HCT116 (cell line): ENCODE measurements around the gene CARD16. TPM values are rescaled to one million over a fixed set of nuclear protein-coding genes. Genes with fewer than 3 reads are reported as not detected.

Source experiments
- ATAC-seq: fragments of 200-7000 bp; cut with Tn5 transposase; 2 replicates; pipeline ENCODE4 v1.9.1; 2020; ENCODE audit warnings: mild to moderate bottlenecking, moderate library complexity
- BruUV-seq: library from RNA; stranded (reverse); fragments of 400-500 nt; replicated peaks from 2 replicates; lab custom pipeline; 2021; lab: Mats Ljungman, UMichigan
- CTCF ChIA-PET: fragments of 300-600 bp; sonication (Branson Sonifier 250); formaldehyde crosslinking; loops from one replicate; lab custom pipeline; 2021; ENCODE audit warnings: antibody characterized with exemption; lab: Charles Lee
- POLR2A ChIA-PET: fragments of 300-600, 350-600 bp; sonication (Branson Sonifier 250); formaldehyde crosslinking; loops from one replicate; lab custom pipeline; 2021; ENCODE audit warnings: antibody characterized with exemption; lab: Charles Lee
- RAD21 ChIA-PET, 2 experiments: fragments of 300-600 bp; sonication (Branson Sonifier 250); formaldehyde crosslinking; loops; one replicate each; lab custom pipeline; 2023; ENCODE audit warnings: low total read pairs in 2 of 2; ENCODE audit not compliant: uncharacterized antibody in 2 of 2, unreplicated experiment in 2 of 2, low non-redundant PET in 1 of 2; lab: Charles Lee
- DNase-seq: peaks from one replicate; pipeline ENCODE4 v3.0.0-alpha.2; 2010; ENCODE audit warnings: low read depth, low spot score
- H2AFZ ChIP-seq: fragments of 200-600 bp; shearing (Covaris generic), sonication (generic); 2 replicates; pipeline ENCODE4 v1.6.1; 2017; ENCODE audit warnings: low read depth, mixed run types, mixed read lengths, antibody characterized with exemption, low read length; ENCODE audit not compliant: poor library complexity, severe bottlenecking
- H3K27ac ChIP-seq: 2 replicates; pipeline ENCODE4 v1.5.1; 2012; ENCODE audit warnings: low read depth, low read length
- H3K27me3 ChIP-seq: fragments of 200-600 bp; sonication (generic); 2 replicates; pipeline ENCODE4 v1.6.1; 2016; ENCODE audit warnings: mixed run types, low read length, mixed read lengths; ENCODE audit not compliant: insufficient read depth
- H3K36me3 ChIP-seq, 2 experiments: fragments of 200-500 bp in 1 of 2; fragments of 200-600 bp in 1 of 2; sonication (Bioruptor generic) in 1 of 2; sonication (generic) in 1 of 2; 2 replicates each; pipeline versions ENCODE4 v1.5.1 to v1.6.1; 2014 to 2016; ENCODE audit warnings: low read length in 2 of 2, inconsistent platforms in 1 of 2, mixed read lengths in 1 of 2, mixed run types in 1 of 2; ENCODE audit not compliant: insufficient read depth in 2 of 2, control insufficient read depth in 1 of 2
- H3K4me1 ChIP-seq, 2 experiments: fragments of 200-600 bp in 1 of 2; sonication (generic) in 1 of 2; 2 replicates each; pipeline versions ENCODE4 v1.5.1 to v1.6.1; 2012 to 2017; ENCODE audit warnings: low read length in 2 of 2, inconsistent platforms in 1 of 2, mild to moderate bottlenecking in 1 of 2, mixed read lengths in 1 of 2, mixed run types in 1 of 2, moderate library complexity in 1 of 2; ENCODE audit not compliant: insufficient read depth in 2 of 2, control insufficient read depth in 1 of 2
- H3K4me2 ChIP-seq: fragments of 200-600 bp; sonication (generic); 2 replicates; pipeline ENCODE4 v1.6.1; 2017; ENCODE audit warnings: mixed run types, low read length, mixed read lengths
- H3K4me3 ChIP-seq, 2 experiments: fragments of 200-600 bp in 1 of 2; sonication (generic) in 1 of 2; replicated peaks in 1 of 2; 2 replicates each; pipeline ENCODE4 v1.5.1; 2011 to 2016; ENCODE audit warnings: low read length in 2 of 2, control low read depth in 1 of 2, low read depth in 1 of 2, mild to moderate bottlenecking in 1 of 2, mixed read lengths in 1 of 2, mixed run types in 1 of 2
- H3K79me2 ChIP-seq: fragments of 200-600 bp; sonication (generic); 2 replicates; pipeline ENCODE4 v1.6.1; 2017; ENCODE audit warnings: mild to moderate bottlenecking, mixed run types, low read length, moderate library complexity, mixed read lengths; ENCODE audit not compliant: insufficient read depth
- H3K9ac ChIP-seq: fragments of 200-600 bp; sonication (generic); 2 replicates; pipeline ENCODE4 v1.6.1; 2016; ENCODE audit warnings: low read length, mixed read lengths
- H3K9me2 ChIP-seq: fragments of 200-600 bp; sonication (generic), shearing (Covaris generic); 2 replicates; pipeline ENCODE4 v1.6.1; 2017; ENCODE audit warnings: mixed run types, mild to moderate bottlenecking, moderate library complexity; ENCODE audit not compliant: insufficient read depth
- H3K9me3 ChIP-seq, 2 experiments: fragments of 200-500 bp in 1 of 2; fragments of 200-600 bp in 1 of 2; sonication (Bioruptor generic) in 1 of 2; sonication (generic) in 1 of 2; 2 replicates each; pipeline ENCODE4 v1.6.1; 2014 to 2017; ENCODE audit warnings: low read length in 2 of 2, mixed read lengths in 2 of 2, inconsistent platforms in 1 of 2, low read depth in 1 of 2, mild to moderate bottlenecking in 1 of 2, mixed run types in 1 of 2, moderate library complexity in 1 of 2; ENCODE audit not compliant: control insufficient read depth in 1 of 2, insufficient read depth in 1 of 2
- H4K20me1 ChIP-seq: fragments of 200-600 bp; sonication (generic), shearing (Covaris generic); 2 replicates; pipeline ENCODE4 v1.6.1; 2017; ENCODE audit warnings: mixed run types, mild to moderate bottlenecking, moderate library complexity; ENCODE audit not compliant: insufficient read depth
- CBX3 ChIP-seq: IDR thresholded peaks from 2 replicates; pipeline ENCODE4 v1.6.1; 2012; ENCODE audit warnings: low read depth
- ELF1 ChIP-seq: IDR thresholded peaks from 2 replicates; pipeline ENCODE4 v1.6.1; 2012; ENCODE audit warnings: low read depth, borderline replicate concordance
- EZH2 ChIP-seq: fragments of 200-600 bp; sonication (generic); IDR thresholded peaks from 2 replicates; pipeline ENCODE4 v1.6.1; 2017; ENCODE audit warnings: antibody characterized with exemption, mixed run types
- JUND ChIP-seq: IDR thresholded peaks from 2 replicates; pipeline ENCODE4 v1.6.1; 2012
- POLR2A ChIP-seq: IDR thresholded peaks from 2 replicates; pipeline ENCODE4 v1.7.0; 2011; ENCODE audit warnings: borderline replicate concordance; ENCODE audit not compliant: insufficient read depth, insufficient read length; ENCODE audit errors: extremely low read depth
- RAD21 ChIP-seq: IDR thresholded peaks from 2 replicates; pipeline ENCODE4 v1.6.1; 2012; ENCODE audit warnings: low read depth, mild to moderate bottlenecking
- SP1 ChIP-seq: IDR thresholded peaks from 2 replicates; pipeline ENCODE4 v1.6.1; 2012; ENCODE audit warnings: low read depth
- SRF ChIP-seq: IDR thresholded peaks from 2 replicates; pipeline ENCODE4 v1.6.1; 2012; ENCODE audit warnings: low read depth
- TCF7L2 ChIP-seq: IDR thresholded peaks from 2 replicates; pipeline ENCODE4 v1.7.0; 2011; ENCODE audit warnings: borderline replicate concordance, inconsistent platforms; ENCODE audit not compliant: insufficient read depth, insufficient read length; ENCODE audit errors: extremely low read depth
- YY1 ChIP-seq: IDR thresholded peaks from 2 replicates; pipeline ENCODE4 v1.6.1; 2011; ENCODE audit warnings: low read length, low read depth, moderate library complexity, mild to moderate bottlenecking; ENCODE audit not compliant: insufficient replicate concordance; ENCODE audit errors: extremely low read depth
- ZFX ChIP-seq: fragments of 450-650 bp; IDR thresholded peaks from 2 replicates; pipeline ENCODE4 v1.6.1; 2017
- intact Hi-C: fragments of 100-400 bp; cut with micrococcal nuclease; formaldehyde crosslinking; loops from 2 replicates; pipeline ENCODE4 v1.10.0; 2022
- total RNA-seq: library from RNA; stranded (reverse); gene quantifications from one replicate; pipeline ENCODE4 v1.2.1, GENCODE V29; 2021; ENCODE audit not compliant: unreplicated experiment
- TF ChIP-seq, protein P1 (sequence below): IDR thresholded peaks from 2 replicates; pipeline ENCODE4 v1.6.1; 2011; ENCODE audit warnings: mild to moderate bottlenecking, low read length, moderate library complexity; ENCODE audit not compliant: insufficient replicate concordance; ENCODE audit errors: extremely low read depth

CARD16 gene
- total RNA-seq, 1 experiment from 2014 or later, result not detected

GRCh38 chr11:105007463-105007862, 37.7 kb downstream of the CARD16 start:
- no peaks in the 10 kb centered on the region for H3K4me1 ChIP-seq
- BruUV-seq, result no TSS peak
- ATAC-seq, result no peak
- no peak overlapping the region for H3K27ac ChIP-seq
- H3K36me3 ChIP-seq, result no peaks in the 10 kb centered on the region
- no peaks in the 10 kb centered on the region for H3K27me3 ChIP-seq
- no peaks in the 10 kb centered on the region for H4K20me1 ChIP-seq
- no peak overlapping the region for H3K4me2 ChIP-seq
- intact Hi-C loops, result no loop called here
- H3K9me3 ChIP-seq, result no peaks in the 10 kb centered on the region
- no peaks in the 10 kb centered on the region for H3K79me2 ChIP-seq
- H3K4me3 ChIP-seq, result no peak overlapping the region
- no peaks in the 10 kb centered on the region for H3K9me2 ChIP-seq
- CTCF ChIA-PET, result no interaction called here
- RAD21 ChIA-PET, result no interaction called here
- no peak for DNase-seq
- no peak for TF ChIP-seq EZH2
- TF ChIP-seq RAD21, result no peak
- TF ChIP-seq JUND, result no peak
- no peak for TF ChIP-seq CBX3
- no peak for TF ChIP-seq YY1
- no peak for TF ChIP-seq TCF7L2
- TF ChIP-seq POLR2A, result no peak
- TF ChIP-seq, protein P1, sequence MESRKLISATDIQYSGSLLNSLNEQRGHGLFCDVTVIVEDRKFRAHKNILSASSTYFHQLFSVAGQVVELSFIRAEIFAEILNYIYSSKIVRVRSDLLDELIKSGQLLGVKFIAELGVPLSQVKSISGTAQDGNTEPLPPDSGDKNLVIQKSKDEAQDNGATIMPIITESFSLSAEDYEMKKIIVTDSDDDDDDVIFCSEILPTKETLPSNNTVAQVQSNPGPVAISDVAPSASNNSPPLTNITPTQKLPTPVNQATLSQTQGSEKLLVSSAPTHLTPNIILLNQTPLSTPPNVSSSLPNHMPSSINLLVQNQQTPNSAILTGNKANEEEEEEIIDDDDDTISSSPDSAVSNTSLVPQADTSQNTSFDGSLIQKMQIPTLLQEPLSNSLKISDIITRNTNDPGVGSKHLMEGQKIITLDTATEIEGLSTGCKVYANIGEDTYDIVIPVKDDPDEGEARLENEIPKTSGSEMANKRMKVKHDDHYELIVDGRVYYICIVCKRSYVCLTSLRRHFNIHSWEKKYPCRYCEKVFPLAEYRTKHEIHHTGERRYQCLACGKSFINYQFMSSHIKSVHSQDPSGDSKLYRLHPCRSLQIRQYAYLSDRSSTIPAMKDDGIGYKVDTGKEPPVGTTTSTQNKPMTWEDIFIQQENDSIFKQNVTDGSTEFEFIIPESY, result no peak
- TF ChIP-seq, all 23 proteins: peak for 0
- H2AFZ ChIP-seq, result no peak overlapping the region
- H3K9ac ChIP-seq, result no peak overlapping the region
- POLR2A ChIA-PET, result no interaction called here

GRCh38 chr11:105005451-105005845, 39.7 kb downstream of the CARD16 start:
- Histone ChIP-seq H3K4me1 (peaks cover 0 to 3% of the 10 kb centered on the region in 2 experiments; a peak in 1 of 4 replicates), H3K4me3 (no peak overlapping the region), H3K79me2 (no peaks in the 10 kb centered on the region), H4K20me1 (no peaks in the 10 kb centered on the region), H3K27ac (no peak overlapping the region), H3K9me3 (no peaks in the 10 kb centered on the region), H3K9ac (no peak overlapping the region), H3K9me2 (no peaks in the 10 kb centered on the region), H3K4me2 (no peak overlapping the region), H3K27me3 (no peaks in the 10 kb centered on the region), H2AFZ (no peak overlapping the region), H3K36me3 (no peaks in the 10 kb centered on the region)
- ChIA-PET CTCF (no interaction called here), RAD21 (no interaction called here), POLR2A (no interaction called here)
- no TSS peak for BruUV-seq
- intact Hi-C loops, result no loop called here
- ATAC-seq (no peak), DNase-seq (no peak)
- TF ChIP-seq ELF1, result no peak
- TF ChIP-seq TCF7L2, result no peak
- TF ChIP-seq SP1, result no peak
- TF ChIP-seq POLR2A, result no peak
- no peak for TF ChIP-seq ZFX
- no peak for TF ChIP-seq SRF
